ENCODE data around the gene THOC6. TPM values are rescaled to one million over a fixed set of nuclear protein-coding genes. Genes with fewer than 3 reads are reported as not detected.

The THOC6 gene
- total and polyA plus RNA-seq, 9 of the 15 experiments (the other 6 are each of a cell fraction or from before 2014, with no cell fraction given) = 2.5 to 65.4 (median 42.3) TPM

- TF ChIP-seq POLR2G (IDR thresholded peaks at IDR 0.05; ENCODE audit: low read depth, low read length) (peak; percentile 69), THAP12 (CRISPR knock-in tag; IDR thresholded peaks at IDR 0.05) (0 out of 2 replicates have a peak, but pooled peaks have one; percentile 44), ZFP30 (CRISPR knock-in tag; IDR thresholded peaks at IDR 0.05; ENCODE audit: borderline replicate concordance) (no peak), MCM7 (IDR thresholded peaks at IDR 0.05) (no peak), GTF2F1 (IDR thresholded peaks at IDR 0.05; ENCODE audit: low read depth, low read length) (no peak), CBFA2T3 (IDR thresholded peaks at IDR 0.05) (no peak), PHF8 (IDR thresholded peaks at IDR 0.05; ENCODE audit: borderline replicate concordance, low read length) (no peak), KLF16 (IDR thresholded peaks at IDR 0.05) (no peak), KLF6 (CRISPR knock-in tag; IDR thresholded peaks at IDR 0.05; ENCODE audit: borderline replicate concordance) (no peak), ZNF57 (CRISPR knock-in tag; IDR thresholded peaks at IDR 0.05) (no peak), CCAR2 (IDR thresholded peaks at IDR 0.05; ENCODE audit: low read depth, low read length) (no peak), CHCHD3 (CRISPR knock-in tag; IDR thresholded peaks at IDR 0.05) (no peak), SMC3 (conservative IDR thresholded peaks at IDR 0.05; ENCODE audit: insufficient read depth, low read depth, low read length) (0 out of 2 replicates have a peak, but pooled peaks have one; percentile 1), ZBTB5 (IDR thresholded peaks at IDR 0.05) (no peak), HDAC6 (IDR thresholded peaks at IDR 0.05; ENCODE audit: low read depth, low read length) (no peak), ZBED1 (IDR thresholded peaks at IDR 0.05) (no peak), HOXB6 (CRISPR knock-in tag; IDR thresholded peaks at IDR 0.05; ENCODE audit: borderline replicate concordance) (no peak), E2F4 (CRISPR knock-in tag; IDR thresholded peaks at IDR 0.05; ENCODE audit: low read depth) (no peak), PATZ1 (CRISPR knock-in tag; IDR thresholded peaks at IDR 0.05; ENCODE audit: borderline replicate concordance) (no peak), TAF15 (IDR thresholded peaks at IDR 0.05; ENCODE audit: low read depth, low read length) (no peak), CREB1 (IDR thresholded peaks at IDR 0.05) (no peak), CREB1 (CRISPR knock-in tag; IDR thresholded peaks at IDR 0.05) (peak; percentile 20; the same call in 1 of the 2 replicates), ZNF696 (CRISPR knock-in tag; conservative IDR thresholded peaks at IDR 0.05) (no peak)
Observed at GRCh38 chr16:3029491-3030221, 5.8 kb downstream of the THOC6 start (continued).

Data from K562 (cell line).